Subcutaneous adipose tissue (tissue), 4 donors: ENCODE data around the gene OR56A5. TPM values are rescaled to one million over a fixed set of nuclear protein-coding genes. Genes with fewer than 3 reads are reported as not detected.

Experiments
- CTCF ChIP-seq: fragments of 450-650 bp; IDR thresholded peaks from one replicate; pipeline ENCODE4 v1.5.1; 2016; ENCODE audit warnings: low read depth, mild to moderate bottlenecking, control low read depth, antibody characterized with exemption, moderate library complexity
- total RNA-seq, 4 donors: library from RNA; depleted of rRNA; stranded (reverse); fragments of >200 nt; gene quantifications; one replicate each; pipeline ENCODE4 v1.1.0, GENCODE V29; 2016

OR56A5 gene, protein sequence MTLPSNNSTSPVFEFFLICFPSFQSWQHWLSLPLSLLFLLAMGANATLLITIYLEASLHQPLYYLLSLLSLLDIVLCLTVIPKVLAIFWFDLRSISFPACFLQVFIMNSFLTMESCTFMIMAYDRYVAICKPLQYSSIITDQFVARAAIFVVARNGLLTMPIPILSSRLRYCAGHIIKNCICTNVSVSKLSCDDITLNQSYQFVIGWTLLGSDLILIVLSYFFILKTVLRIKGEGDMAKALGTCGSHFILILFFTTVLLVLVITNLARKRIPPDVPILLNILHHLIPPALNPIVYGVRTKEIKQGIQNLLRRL
- total RNA-seq = not detected

DNA sequence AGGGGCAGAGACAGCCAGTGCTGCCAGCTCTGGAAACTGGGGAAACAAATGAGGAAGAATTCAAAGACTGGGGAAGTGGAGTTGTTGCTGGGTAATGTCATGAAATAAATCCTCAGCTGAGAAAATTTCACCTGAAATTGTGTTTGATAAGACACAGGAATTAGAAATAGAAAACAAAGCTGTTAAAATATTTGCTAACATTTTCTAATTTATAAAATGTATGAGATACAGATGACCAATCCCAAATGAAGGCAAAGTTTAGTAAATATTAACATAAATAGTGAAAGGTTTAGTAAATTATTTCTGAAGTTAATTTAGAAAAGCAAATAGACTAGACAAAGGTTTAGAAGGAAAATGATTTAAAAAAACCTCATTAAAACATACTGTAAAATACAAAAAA lies at the start of gene OR56A5:
Gene OR56A5, minus strand, starts transcription at position 101 of the 400 bp plus-strand sequence. Its CDS starts 0 bp downstream, at position 101.
- no peak for TF ChIP-seq CTCF

DNA sequence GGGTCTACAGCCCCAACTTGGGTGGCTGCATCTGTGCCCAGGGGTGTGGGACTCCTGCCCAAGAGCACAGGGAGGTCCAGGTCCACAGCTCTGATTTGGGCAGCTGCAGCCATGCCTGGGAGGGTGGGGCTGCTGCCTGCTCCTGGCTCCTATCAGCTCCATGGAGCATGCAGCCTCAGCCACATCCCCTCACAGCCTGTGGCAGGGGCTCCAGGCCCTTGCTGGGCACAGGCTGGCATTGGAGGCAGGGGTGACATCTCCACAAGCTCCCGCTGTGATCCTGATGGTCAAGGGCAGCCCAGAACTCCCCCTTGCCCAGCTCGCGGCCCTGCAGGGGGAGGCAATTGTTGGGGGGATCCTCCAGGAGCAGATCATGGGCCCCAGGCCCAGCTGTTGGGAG lies 44.7 kb upstream of the OR56A5 start:
- TF ChIP-seq CTCF = no peak

- no peak for TF ChIP-seq CTCF
Observed at GRCh38 chr11:6012035-6012668, 43.9 kb upstream of the OR56A5 start.

DNA sequence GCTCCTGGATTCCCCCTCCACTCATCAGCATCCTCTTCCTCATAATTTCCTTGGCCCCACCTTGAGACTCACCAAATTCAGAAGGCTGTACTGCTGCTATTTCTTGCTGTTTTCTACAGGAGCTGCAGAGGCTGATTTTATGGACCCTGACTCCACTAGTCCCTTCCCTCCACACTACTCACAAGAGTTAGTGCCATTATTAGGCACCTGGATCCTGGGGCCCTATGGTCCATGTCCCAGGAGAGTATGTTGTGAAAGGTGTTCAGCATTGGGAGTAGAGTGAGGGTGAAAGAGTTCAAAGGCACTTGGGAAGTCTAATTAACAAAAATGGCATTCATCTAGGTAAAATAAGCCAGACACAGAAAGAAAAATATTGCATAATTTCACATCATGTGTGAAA lies 38.6 kb upstream of the OR56A5 start, which contains the start of gene OR56A4:
Gene OR56A4, minus strand, starts transcription at position 101 of the 400 bp plus-strand sequence. CDS start 3,954 bp downstream, outside the sequence.
- no peak for TF ChIP-seq CTCF

DNA sequence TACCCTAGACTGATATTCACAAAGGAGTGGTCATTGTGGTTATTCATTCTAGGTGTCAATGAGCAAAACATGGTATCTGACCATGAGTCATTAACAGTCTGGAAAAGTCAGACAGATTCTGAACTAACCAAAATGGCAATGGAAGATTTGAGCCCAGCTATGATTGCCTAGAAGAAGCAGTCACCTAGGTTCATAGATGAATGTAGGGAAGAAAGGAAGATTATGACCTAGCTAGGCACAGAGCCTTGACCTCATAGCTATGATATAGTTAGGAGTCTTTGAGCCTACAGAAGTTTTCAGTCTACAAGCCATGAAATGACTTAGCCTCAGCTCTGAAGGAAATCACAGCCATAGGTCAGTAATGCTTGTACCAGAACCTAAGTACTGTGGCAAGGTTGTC lies 38.1 kb upstream of the OR56A5 start:
- TF ChIP-seq CTCF = no peak

- no peak for TF ChIP-seq CTCF
Observed at GRCh38 chr11:6002202-6002699, 34.0 kb upstream of the OR56A5 start.

- TF ChIP-seq CTCF = no peak
Observed at GRCh38 chr11:5994791-5995190, 26.5 kb upstream of the OR56A5 start.
